GM19328 (cell line): Measurements from ENCODE around the gene NOX3.

Experiments used
- ATAC-seq: cut with Tn5 transposase; IDR thresholded peaks from one replicate; pipeline ENCODE4 v1.9.1; 2021; ENCODE audit warnings: mild to moderate bottlenecking, moderate library complexity; ENCODE audit not compliant: unreplicated experiment

NOX3 gene

GRCh38 chr6:155436981-155437749, 18.5 kb downstream of the NOX3 start:
- ATAC-seq = no peak

- ATAC-seq = no peak
Observed at GRCh38 chr6:155434829-155435423, 20.7 kb downstream of the NOX3 start.

GRCh38 chr6:155434096-155434495, 21.5 kb downstream of the NOX3 start:
- no peak for ATAC-seq

DNA sequence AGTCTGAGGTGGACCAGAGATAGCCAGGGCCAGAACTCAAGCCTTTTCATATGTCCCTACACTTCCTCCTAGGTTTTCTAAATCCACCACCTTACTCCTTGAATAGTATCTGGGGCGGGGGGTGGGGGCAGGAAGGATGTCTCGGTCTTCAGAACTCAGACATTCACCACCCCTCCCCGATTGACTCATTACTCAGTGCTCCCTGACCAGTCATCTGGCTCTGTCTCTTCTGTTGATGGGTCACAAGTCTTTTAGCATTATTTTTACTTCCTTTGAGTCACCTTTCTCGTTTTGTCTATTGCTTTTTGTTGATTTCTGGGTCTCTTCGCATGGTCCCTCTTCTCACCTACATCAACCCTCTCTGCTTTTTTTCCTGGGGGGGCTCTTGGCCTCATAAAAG, 23.3 kb downstream of the NOX3 start:
- ATAC-seq = no peak

DNA sequence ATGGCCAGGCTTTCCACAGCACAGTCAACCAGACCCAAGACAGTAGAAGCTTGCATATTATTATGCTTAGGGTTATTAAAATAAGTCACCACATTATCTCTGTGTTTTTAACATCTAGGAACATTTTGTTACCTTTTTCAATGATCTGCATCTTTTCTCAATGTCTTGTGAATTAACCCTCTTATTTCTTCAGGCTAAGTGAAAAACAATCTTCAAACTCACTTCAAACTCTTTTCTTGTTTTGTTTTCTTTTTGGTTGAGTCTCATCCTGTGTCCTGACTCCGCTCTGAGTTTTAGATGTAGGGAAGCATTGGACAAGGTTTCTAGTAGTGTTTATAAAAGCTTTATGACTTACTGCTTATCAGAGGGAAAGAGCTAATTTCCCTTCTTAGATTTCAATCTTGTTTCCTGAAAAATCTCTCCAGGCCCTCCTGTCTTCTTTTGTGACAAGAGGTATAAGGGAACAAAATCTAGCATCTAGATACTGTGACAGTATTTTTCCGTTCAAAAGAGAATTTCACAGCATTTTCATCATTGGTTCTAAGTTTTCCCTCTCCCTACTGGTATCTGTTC, 26.2 kb downstream of the NOX3 start:
- no peak for ATAC-seq

- ATAC-seq = no peak
Observed at GRCh38 chr6:155426408-155426945, 29.2 kb downstream of the NOX3 start.

- ATAC-seq = no peak
Observed at GRCh38 chr6:155424181-155424580, 31.5 kb downstream of the NOX3 start.

- ATAC-seq = no peak
Observed at GRCh38 chr6:155422635-155423034, 33.0 kb downstream of the NOX3 start.

DNA sequence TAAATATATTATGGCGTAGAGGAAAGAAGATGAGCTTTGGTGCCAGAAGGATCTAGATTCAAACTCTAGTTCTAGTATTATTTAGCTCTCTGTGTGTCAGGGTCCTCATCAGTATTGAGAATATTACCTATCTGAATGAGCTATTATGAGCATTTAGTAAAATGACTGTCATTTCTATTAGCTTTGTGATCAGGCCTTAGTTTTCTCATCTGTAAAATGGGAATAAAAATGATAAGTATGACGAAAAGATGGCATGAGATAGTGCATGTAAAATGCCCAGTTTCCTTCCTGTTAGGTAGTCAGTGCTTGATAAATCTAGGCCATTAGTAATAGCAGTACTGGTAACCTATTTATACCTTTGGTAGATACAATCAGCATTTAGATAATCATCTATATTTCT, 35.1 kb downstream of the NOX3 start:
- ATAC-seq = no peak

DNA sequence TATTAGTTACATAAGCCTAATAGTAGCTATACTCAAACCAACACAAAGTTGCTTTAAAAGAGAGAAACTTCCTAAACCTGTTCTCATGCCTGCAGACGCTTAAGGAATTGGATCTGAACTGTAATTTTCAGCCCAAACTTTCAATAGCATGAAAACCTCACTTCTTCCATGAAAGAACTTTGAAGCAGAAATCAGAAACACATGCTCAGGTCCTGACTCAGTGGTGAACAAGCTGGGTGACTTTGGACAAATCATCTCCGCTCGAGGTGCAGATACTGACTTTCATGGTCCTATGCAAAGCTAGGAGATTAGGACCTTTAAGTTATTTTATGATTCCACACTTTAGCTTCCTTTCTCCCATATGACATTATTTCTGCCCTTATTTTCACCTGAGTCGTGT, 36.5 kb downstream of the NOX3 start:
- no peak for ATAC-seq

DNA sequence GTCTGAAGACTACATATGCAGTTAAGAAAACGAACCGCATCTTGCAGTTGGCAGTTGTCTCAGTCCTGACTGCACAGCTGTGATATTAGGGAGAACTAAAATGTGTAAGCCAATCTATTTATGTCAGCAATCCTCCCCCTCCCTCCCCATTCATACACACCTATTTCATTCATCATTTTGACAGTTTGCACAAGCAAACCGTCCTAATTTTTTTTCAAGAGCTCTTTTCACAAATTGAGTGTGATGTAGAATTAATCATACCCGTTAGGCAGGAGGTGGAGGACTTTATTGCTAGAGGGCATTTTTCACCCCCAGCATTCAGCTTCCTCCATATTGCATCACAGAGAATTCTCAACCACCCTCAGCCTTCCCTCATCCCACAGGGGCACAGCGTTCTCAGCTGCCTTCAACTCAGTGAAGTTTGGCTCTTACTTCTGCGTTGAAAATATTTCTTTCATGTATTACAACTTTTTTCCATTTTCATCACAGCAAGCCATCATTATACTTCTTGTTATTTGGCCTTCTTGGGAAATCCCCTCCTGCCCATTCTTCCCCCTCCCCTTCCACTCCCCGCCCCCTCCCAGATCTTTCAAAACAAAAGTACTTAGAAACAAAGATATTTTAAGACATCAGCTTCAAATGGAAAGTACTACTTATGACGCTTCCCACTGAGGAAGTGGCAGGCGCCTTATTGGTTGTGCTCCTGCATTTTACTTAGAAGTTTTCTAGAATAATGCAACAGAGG, 37.5 kb downstream of the NOX3 start:
- no peak for ATAC-seq

DNA sequence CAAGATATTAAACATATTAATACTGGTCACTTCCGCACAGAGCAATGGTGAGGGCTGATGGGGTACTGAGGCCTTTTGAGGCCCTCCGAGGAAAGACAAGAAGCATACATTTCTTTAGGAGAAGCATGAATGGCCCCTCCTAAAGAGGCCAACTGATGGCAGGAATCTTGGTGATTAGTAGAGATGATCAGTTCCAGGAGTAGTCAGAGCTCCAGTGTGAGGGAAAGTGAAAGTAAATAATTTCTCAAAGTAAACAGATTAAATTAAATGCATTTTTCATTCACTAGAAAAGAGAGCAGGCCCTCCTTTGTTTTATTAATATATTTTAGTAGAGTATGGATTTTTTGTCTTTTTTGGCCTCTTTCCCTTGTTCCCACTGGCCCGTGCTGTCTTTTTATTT, 38.2 kb downstream of the NOX3 start:
- ATAC-seq = no peak

DNA sequence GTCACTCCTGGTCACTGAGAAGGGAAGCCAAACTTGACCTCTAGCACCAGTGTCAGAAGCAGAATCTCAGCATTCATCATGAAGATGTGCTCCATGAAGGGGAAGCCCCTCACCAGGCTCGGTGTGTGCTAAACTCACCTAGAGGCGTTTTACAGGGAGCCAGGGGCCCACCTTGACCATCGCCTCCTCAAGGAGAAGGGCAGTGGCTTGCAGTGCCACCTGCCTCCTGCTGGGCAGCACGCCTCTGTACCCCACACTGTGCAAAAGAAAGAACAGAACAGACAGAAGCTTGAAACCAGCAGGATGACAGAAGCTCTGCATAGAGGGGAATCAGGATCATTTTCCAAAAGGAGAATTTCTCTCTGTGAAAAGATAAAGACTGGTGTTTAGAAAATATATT, 39.7 kb downstream of the NOX3 start:
- ATAC-seq = no peak

DNA sequence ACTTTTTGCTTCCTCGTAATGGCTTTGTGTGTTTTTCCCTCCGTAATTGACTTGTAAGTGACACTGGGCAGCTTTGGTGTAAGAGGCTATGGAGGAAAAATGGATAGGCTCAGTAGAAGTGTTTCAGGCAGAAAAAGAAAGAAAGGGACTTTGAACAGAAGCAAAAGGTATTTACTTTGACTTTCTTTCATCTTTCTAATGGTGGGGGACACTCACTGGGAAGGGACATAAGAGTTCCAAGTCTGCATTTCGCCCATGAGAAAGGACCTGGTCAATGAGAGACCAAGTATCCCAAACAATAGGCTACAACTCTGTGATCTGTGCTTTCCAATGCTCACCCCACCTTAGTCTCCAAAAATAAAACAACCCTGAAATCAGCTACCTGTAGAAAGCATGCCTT, 41.6 kb downstream of the NOX3 start:
- no peak for ATAC-seq

DNA sequence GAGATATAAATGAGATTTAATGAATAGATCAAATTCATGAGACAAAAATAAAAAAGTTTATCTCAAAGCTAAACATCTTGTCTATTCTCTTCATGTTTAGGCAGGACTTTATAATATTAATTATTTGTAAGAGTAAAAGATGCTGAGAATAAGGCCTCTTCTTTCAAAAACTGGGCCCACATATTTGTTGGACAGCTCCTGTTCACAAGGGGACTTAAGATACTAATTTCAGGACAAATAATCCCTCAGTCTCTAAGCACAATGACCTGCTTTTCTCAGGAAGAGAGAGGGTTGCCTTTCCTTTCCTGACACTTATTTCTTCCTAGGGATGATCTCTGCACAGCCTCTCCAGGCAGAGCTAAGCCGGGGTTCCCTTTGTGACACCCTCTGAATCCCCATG, 43.3 kb downstream of the NOX3 start:
- ATAC-seq = no peak

- no peak for ATAC-seq
Observed at GRCh38 chr6:155411154-155412052, 44.2 kb downstream of the NOX3 start.

DNA sequence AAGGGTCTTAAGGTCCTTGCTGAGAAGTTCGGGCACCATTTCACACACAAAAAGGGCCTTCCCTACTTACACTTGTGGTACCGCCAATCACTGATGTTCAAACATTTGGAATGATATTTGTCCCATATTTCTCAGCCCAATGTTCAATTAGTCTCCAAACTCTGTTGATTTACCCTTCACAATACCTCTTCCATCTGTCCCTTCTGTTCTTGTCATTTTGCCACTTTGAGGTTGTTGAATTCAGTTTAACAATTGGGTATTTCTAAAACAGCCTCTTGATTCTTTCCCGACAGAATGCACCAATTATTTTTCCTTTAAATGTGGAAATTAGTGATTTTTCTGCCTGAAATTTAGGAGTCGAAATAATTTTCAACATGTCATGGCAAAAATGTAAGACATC, 46.2 kb downstream of the NOX3 start:
- ATAC-seq = no peak

GRCh38 chr6:155408981-155409380, 46.7 kb downstream of the NOX3 start:
- ATAC-seq = no peak

DNA sequence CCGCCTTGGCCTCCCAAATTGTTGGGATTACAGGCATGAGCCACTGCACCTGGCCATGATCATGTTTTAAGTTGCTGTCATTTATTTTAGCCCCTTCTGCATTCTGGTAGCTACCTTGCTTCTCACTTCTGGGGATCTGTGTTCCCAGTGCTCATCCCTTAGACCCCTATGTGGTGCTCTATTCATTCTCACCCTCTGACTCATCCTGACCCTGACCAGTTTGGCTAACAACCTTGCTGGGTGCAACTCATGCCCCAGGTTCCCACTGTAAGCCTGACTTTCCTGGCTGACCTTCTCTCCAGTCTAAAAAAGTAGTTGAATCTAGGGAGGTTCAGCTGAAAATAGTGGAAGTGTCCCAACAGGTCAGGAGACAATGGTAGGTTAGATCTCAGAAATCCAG, 47.4 kb downstream of the NOX3 start:
- no peak for ATAC-seq

DNA sequence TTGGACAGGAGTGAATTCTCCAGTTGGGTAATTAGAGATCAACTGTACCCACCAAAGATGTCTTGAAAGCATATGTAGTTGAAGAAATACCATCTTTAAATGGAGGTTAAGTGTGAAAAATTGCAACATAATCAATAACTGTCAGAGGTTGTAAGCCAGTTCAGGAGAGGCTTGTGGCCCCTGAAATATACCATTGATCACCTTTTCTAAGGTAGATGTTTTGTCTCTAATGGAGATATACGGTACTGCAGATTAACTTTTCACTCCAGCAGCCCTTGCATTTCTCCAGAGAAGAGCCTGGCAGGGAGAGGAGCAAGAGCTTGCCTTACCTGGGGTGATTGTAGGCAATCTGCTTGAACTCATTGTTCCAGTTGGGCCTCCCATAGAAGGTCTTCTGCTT, 48.8 kb downstream of the NOX3 start:
- ATAC-seq = no peak

GRCh38 chr6:155404937-155405336, 50.7 kb downstream of the NOX3 start:
- ATAC-seq = no peak
